Liver (tissue), 9 donors: Measurements from ENCODE around the gene HAPLN2. TPM values are rescaled to one million over a fixed set of nuclear protein-coding genes. Genes with fewer than 3 reads are reported as not detected.

Experiments
- DNase-seq: peaks from one replicate; pipeline ENCODE4 v3.0.0-alpha.2; 2017; ENCODE audit warnings: low spot score
- H3K27ac ChIP-seq, 2 donors: one replicate each; pipeline ENCODE4 v1.7.0; 2013; ENCODE audit warnings: inconsistent platforms in 2 of 2, low read length in 2 of 2, control low read depth in 1 of 2, low read depth in 1 of 2, mild to moderate bottlenecking in 1 of 2
- H3K27me3 ChIP-seq, 4 donors: one replicate each; pipeline versions ENCODE4 v1.6.1 to v1.7.0; 2013; ENCODE audit warnings: low read length in 3 of 4, inconsistent platforms in 1 of 4, mild to moderate bottlenecking in 1 of 4, moderate library complexity in 1 of 4; ENCODE audit not compliant: control insufficient read depth in 4 of 4, insufficient read depth in 4 of 4
- H3K36me3 ChIP-seq, 4 donors: one replicate each; pipeline versions ENCODE4 v1.6.1 to v1.7.0; 2013; ENCODE audit warnings: low read length in 3 of 4, mild to moderate bottlenecking in 3 of 4, low read depth in 1 of 4, moderate library complexity in 1 of 4; ENCODE audit not compliant: control insufficient read depth in 4 of 4, insufficient read depth in 3 of 4
- H3K4me1 ChIP-seq, 4 donors: one replicate each; pipeline versions ENCODE4 v1.6.1 to v1.7.0; 2013; ENCODE audit warnings: low read length in 3 of 4, mild to moderate bottlenecking in 3 of 4, moderate library complexity in 1 of 4; ENCODE audit not compliant: control insufficient read depth in 4 of 4, insufficient read depth in 4 of 4
- H3K4me3 ChIP-seq, 3 donors: one replicate each; pipeline versions ENCODE4 v1.6.1 to v1.7.0; 2013; ENCODE audit warnings: low read length in 3 of 3, control low read depth in 1 of 3, low read depth in 1 of 3, mild to moderate bottlenecking in 1 of 3
- H3K9ac ChIP-seq, 2 donors: one replicate each; pipeline ENCODE4 v1.7.0; 2013; ENCODE audit warnings: low read length in 2 of 2, mild to moderate bottlenecking in 2 of 2, moderate library complexity in 2 of 2, control low read depth in 1 of 2, low read depth in 1 of 2
- H3K9me3 ChIP-seq, 4 donors: one replicate each; pipeline versions ENCODE4 v1.6.1 to v1.7.0; 2013; ENCODE audit warnings: low read length in 3 of 4; ENCODE audit not compliant: control insufficient read depth in 4 of 4
- EGR1 ChIP-seq, 2 donors: IDR thresholded peaks; 2 replicates each; pipeline ENCODE4 v1.6.1; 2016 to 2018; ENCODE audit warnings: antibody characterized with exemption in 2 of 2, low read depth in 2 of 2
- FOXA1 ChIP-seq: IDR thresholded peaks from 2 replicates; pipeline ENCODE4 v1.6.1; 2016; ENCODE audit warnings: antibody characterized with exemption
- FOXA2 ChIP-seq: IDR thresholded peaks from 2 replicates; pipeline ENCODE4 v1.6.1; 2016; ENCODE audit warnings: antibody characterized with exemption
- HNF4A ChIP-seq, 2 donors: conservative IDR thresholded peaks; 2 replicates each; pipeline ENCODE4 v1.6.1; 2016; ENCODE audit warnings: antibody characterized with exemption in 2 of 2, mild to moderate bottlenecking in 2 of 2
- HNF4G ChIP-seq: IDR thresholded peaks from 2 replicates; pipeline ENCODE4 v1.6.1; 2016; ENCODE audit warnings: antibody characterized with exemption
- JUND ChIP-seq, 2 donors: IDR thresholded peaks; 2 replicates each; pipeline ENCODE4 v1.6.1; 2016; ENCODE audit warnings: antibody characterized with exemption in 2 of 2
- NR2F2 ChIP-seq: IDR thresholded peaks from 2 replicates; pipeline ENCODE4 v1.6.1; 2016; ENCODE audit warnings: antibody characterized with exemption
- REST ChIP-seq: IDR thresholded peaks from 2 replicates; pipeline ENCODE4 v1.6.1; 2016; ENCODE audit warnings: antibody characterized with exemption, mild to moderate bottlenecking
- SP1 ChIP-seq: IDR thresholded peaks from 2 replicates; pipeline ENCODE4 v1.6.1; 2018; ENCODE audit warnings: antibody characterized with exemption, mild to moderate bottlenecking
- TAF1 ChIP-seq: conservative IDR thresholded peaks from 2 replicates; pipeline ENCODE4 v1.6.1; 2016; ENCODE audit warnings: antibody characterized with exemption, mild to moderate bottlenecking
- WGBS: extraction: QIAGEN DNeasy Blood & Tissue Kit; methylation state at CpG from one replicate; pipeline ENCODE4 v1.1.7; 2013; 5-methylcytosine and 5-hydroxymethylcytosine counted together
- polyA plus RNA-seq, 2 donors: library from polyadenylated mRNA; stranded (reverse) in 1 of 2; unstranded in 1 of 2; fragments of 200-250 nt in 1 of 2; fragments of >200 nt in 1 of 2; fragmentation: Nextera tagmentation in 1 of 2; extraction: Ambion mirVana in 1 of 2; gene quantifications; one replicate each; pipeline versions ENCODE4 v1.2.1 to v1.2.3, GENCODE V29; 2013 to 2015
- total RNA-seq, 2 donors: library from RNA; depleted of rRNA; stranded (reverse); fragments of >200 nt; gene quantifications; one replicate each; pipeline ENCODE4 v1.2.3, GENCODE V29; 2014
- TF ChIP-seq, protein P1 (sequence below): fragments of 150-350 bp; IDR thresholded peaks from 2 replicates; pipeline ENCODE4 v1.5.1; 2017; ENCODE audit warnings: improper control_type of control experiment, low read depth, low read length; ENCODE audit not compliant: missing input control
- TF ChIP-seq, protein P2 (sequence below): IDR thresholded peaks from 2 replicates; pipeline ENCODE4 v1.6.1; 2016; ENCODE audit warnings: antibody characterized with exemption
- TF ChIP-seq, protein P3 (sequence below): IDR thresholded peaks from 2 replicates; pipeline ENCODE4 v1.6.1; 2016; ENCODE audit warnings: antibody characterized with exemption
- donor health status: healthy.
- donor health status: healthy.
- donor health status: healthy.
- donor health status: healthy.
- donor health status: healthy.

Gene HAPLN2
- total and polyA plus RNA-seq, 4 donors, result 0.03 to 0.08 TPM; not detected in 2

DNA sequence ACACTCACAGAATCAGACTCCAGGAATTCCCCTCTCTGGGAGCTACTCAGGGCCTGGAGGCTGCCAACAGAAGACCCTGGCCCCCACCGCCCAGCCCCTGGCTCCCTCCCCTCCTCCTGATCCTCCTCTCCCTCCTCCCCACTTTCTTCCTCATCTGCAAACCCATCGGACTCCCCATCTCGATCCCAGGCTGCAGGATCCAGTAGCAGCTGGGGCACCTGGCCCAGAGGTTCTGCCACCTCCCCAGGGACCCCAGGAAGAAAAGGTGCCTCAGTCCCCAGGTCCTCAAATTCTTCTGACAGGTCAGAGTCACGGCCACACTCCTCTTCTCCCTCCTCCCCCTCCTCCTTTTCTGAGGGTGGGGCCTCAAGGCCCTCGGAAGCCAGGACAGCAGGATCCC lies 50.6 kb downstream of the HAPLN2 start:
- Histone ChIP-seq H3K9me3 (no peaks in the 10 kb centered on the region), H3K27me3 (peaks cover 0 to 2% (median 0%) of the 10 kb centered on the region in 4 donors), H3K4me1 (peaks cover 0 to 20% (median 0%) of the 10 kb centered on the region in 4 donors), H3K4me3 (no peak overlapping the region), H3K36me3 (no peaks in the 10 kb centered on the region), H3K9ac (no peak overlapping the region), H3K27ac (no peak overlapping the region)
- DNase-seq, result no peak
- WGBS, result 61% methylated on average over 5 of the region's 5 CpGs
- TF ChIP-seq JUND (IDR thresholded peaks at IDR 0.05), result no peak
- TF ChIP-seq, protein P1, sequence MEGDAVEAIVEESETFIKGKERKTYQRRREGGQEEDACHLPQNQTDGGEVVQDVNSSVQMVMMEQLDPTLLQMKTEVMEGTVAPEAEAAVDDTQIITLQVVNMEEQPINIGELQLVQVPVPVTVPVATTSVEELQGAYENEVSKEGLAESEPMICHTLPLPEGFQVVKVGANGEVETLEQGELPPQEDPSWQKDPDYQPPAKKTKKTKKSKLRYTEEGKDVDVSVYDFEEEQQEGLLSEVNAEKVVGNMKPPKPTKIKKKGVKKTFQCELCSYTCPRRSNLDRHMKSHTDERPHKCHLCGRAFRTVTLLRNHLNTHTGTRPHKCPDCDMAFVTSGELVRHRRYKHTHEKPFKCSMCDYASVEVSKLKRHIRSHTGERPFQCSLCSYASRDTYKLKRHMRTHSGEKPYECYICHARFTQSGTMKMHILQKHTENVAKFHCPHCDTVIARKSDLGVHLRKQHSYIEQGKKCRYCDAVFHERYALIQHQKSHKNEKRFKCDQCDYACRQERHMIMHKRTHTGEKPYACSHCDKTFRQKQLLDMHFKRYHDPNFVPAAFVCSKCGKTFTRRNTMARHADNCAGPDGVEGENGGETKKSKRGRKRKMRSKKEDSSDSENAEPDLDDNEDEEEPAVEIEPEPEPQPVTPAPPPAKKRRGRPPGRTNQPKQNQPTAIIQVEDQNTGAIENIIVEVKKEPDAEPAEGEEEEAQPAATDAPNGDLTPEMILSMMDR, result no peak
- TF ChIP-seq HNF4G, result no peak
- TF ChIP-seq FOXA1, result no peak
- TF ChIP-seq, protein P2, sequence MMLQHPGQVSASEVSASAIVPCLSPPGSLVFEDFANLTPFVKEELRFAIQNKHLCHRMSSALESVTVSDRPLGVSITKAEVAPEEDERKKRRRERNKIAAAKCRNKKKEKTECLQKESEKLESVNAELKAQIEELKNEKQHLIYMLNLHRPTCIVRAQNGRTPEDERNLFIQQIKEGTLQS, result no peak
- no peak for TF ChIP-seq HNF4A (conservative IDR thresholded peaks at IDR 0.05)
- TF ChIP-seq REST, result no peak
- no peak for TF ChIP-seq EGR1 (IDR thresholded peaks at IDR 0.05; ENCODE audit: low read depth in 2 of 2)

GRCh38 chr1:156670359-156670758 lies 51.1 kb downstream of the HAPLN2 start:
- no peak for DNase-seq
- no peaks in the 10 kb centered on the region for H3K9me3 ChIP-seq
- H3K27me3 ChIP-seq, result peaks cover 0 to 2% (median 0%) of the 10 kb centered on the region in 4 donors
- H3K9ac ChIP-seq, result no peak overlapping the region
- peaks cover 0 to 23% (median 0%) of the 10 kb centered on the region in 4 donors for H3K4me1 ChIP-seq
- TF ChIP-seq FOXA1 (no peak), SP1 (no peak), TAF1 (no peak), HNF4A (conservative IDR thresholded peaks at IDR 0.05) (no peak), FOXA2 (no peak), HNF4G (no peak), REST (no peak), NR2F2 (no peak), JUND (IDR thresholded peaks at IDR 0.05) (no peak)
- TF ChIP-seq, protein P3, sequence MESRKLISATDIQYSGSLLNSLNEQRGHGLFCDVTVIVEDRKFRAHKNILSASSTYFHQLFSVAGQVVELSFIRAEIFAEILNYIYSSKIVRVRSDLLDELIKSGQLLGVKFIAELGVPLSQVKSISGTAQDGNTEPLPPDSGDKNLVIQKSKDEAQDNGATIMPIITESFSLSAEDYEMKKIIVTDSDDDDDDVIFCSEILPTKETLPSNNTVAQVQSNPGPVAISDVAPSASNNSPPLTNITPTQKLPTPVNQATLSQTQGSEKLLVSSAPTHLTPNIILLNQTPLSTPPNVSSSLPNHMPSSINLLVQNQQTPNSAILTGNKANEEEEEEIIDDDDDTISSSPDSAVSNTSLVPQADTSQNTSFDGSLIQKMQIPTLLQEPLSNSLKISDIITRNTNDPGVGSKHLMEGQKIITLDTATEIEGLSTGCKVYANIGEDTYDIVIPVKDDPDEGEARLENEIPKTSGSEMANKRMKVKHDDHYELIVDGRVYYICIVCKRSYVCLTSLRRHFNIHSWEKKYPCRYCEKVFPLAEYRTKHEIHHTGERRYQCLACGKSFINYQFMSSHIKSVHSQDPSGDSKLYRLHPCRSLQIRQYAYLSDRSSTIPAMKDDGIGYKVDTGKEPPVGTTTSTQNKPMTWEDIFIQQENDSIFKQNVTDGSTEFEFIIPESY, result no peak
- TF ChIP-seq, protein P1, result no peak
- TF ChIP-seq, protein P2, result no peak
- H3K27ac ChIP-seq, result no peak overlapping the region
- 77% methylated on average over 6 of the region's 6 CpGs for WGBS
- H3K4me3 ChIP-seq, result no peak overlapping the region
- H3K36me3 ChIP-seq, result no peaks in the 10 kb centered on the region
